NCI-H1436 (cell line): ENCODE measurements around the gene CLHC1.
"Not testable (repeated sequence)": the region's sequence is repeated elsewhere in the genome, so short reads cannot be mapped to it uniquely, and the experiment has no call there.

Experiments
- DNase-seq: peaks from one replicate; lab custom pipeline; 2025; lab: John Stamatoyannopoulos, UW

Gene CLHC1

GRCh38 chr2:55232084-55232862, at the start of gene CLHC1, which contains the start of gene RPS27A:
TSS of gene CLHC1 (minus strand) at chr2:55232293. CDS start at chr2:55222411, 9,882 bp downstream.
TSS of gene RPS27A (plus strand) at chr2:55232688. CDS start at chr2:55232825, 137 bp downstream.
- peak; percentile 87 for DNase-seq

- DNase-seq = not testable (repeated sequence)
Observed at GRCh38 chr2:55280851-55281546, 48.9 kb upstream of the CLHC1 start.

GRCh38 chr2:55279859-55280424, 47.8 kb upstream of the CLHC1 start:
- DNase-seq = not testable (repeated sequence)

GRCh38 chr2:55279214-55279835, 47.2 kb upstream of the CLHC1 start:
- not testable (repeated sequence) for DNase-seq

GRCh38 chr2:55277310-55277709, 45.2 kb upstream of the CLHC1 start:
- DNase-seq = no peak

GRCh38 chr2:55274346-55274745, 42.3 kb upstream of the CLHC1 start:
- not testable (repeated sequence) for DNase-seq

- no peak for DNase-seq
Observed at GRCh38 chr2:55269645-55269990, 37.5 kb upstream of the CLHC1 start.

- DNase-seq = peak; percentile 86
Observed at GRCh38 chr2:55268907-55269644, 37.0 kb upstream of the CLHC1 start, which contains the start of gene MTIF2. TSS of gene MTIF2 (minus strand) at chr2:55269231. CDS start at chr2:55263858, 5,373 bp downstream.

- DNase-seq = no peak
Observed at GRCh38 chr2:55268288-55268906, 36.3 kb upstream of the CLHC1 start.

GRCh38 chr2:55259586-55259985, 27.5 kb upstream of the CLHC1 start:
- not testable (repeated sequence) for DNase-seq

GRCh38 chr2:55252832-55253231, 20.7 kb upstream of the CLHC1 start:
- no peak for DNase-seq

- no peak for DNase-seq
Observed at GRCh38 chr2:55247025-55247424, 14.9 kb upstream of the CLHC1 start.

- DNase-seq = no peak
Observed at GRCh38 chr2:55245411-55245810, 13.3 kb upstream of the CLHC1 start.

GRCh38 chr2:55242617-55243016, 10.5 kb upstream of the CLHC1 start:
- no peak for DNase-seq

- DNase-seq = not testable (repeated sequence)
Observed at GRCh38 chr2:55241582-55241981, 9.5 kb upstream of the CLHC1 start.

- DNase-seq = no peak
Observed at GRCh38 chr2:55239656-55240222, 7.6 kb upstream of the CLHC1 start.

- DNase-seq = no peak
Observed at GRCh38 chr2:55236992-55237543, 5.0 kb upstream of the CLHC1 start.

- DNase-seq = no peak
Observed at GRCh38 chr2:55235724-55236538, 3.8 kb upstream of the CLHC1 start.

- DNase-seq = no peak
Observed at GRCh38 chr2:55233658-55233940, 1.5 kb upstream of the CLHC1 start.
